GM18507 (cell line): ENCODE data around the gene RBMS1.
"Not testable (repeated sequence)": the region's sequence is repeated elsewhere in the genome, so short reads cannot be mapped to it uniquely, and the experiment has no call there.

Experiments used
- DNase-seq: peaks from one replicate; pipeline ENCODE4 v3.0.0; 2011; ENCODE audit warnings: low read depth; ENCODE audit not compliant: insufficient read length; ENCODE audit errors: extremely low spot score
- FAIRE-seq: peaks from 2 replicates; lab custom pipeline; 2011; peaks lifted over from hg19 to GRCh38; lab: Jason Lieb, UNC

Gene RBMS1

DNA sequence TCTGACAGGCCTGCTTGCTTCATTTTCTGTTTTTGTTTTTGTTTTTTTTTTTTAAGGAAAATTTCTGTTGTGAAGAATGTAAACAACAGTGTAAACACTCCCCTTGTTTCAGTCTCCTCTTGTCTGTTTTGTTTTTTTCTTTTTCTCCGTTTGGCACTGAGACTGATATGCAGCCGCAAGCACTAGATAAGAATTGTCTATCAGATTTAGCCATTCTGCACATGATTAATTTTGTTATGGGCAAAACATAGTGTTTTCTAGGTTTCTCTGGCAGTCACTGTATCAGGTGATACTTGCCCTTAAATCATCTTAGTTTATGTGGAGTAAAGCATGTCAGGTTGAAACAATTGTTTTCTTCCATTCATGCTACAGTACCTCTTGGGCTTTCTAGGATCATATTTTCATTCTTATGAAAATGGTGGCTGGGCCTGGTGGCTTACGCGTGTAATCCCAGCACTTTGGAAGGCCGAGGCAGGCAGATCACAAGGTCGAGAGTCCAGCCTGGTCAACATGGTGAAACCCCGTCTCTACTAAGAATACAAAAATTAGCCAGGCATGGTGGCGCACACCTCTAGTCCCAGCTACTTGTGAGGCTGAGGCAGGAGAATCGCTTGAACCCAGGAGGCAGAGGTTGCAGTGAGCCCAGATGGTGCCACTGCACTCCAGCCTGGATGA lies 12.9 kb upstream of the RBMS1 start:
- no peak for DNase-seq
- no peak for FAIRE-seq

GRCh38 chr2:160505256-160505655 lies 11.6 kb upstream of the RBMS1 start:
- DNase-seq (no peak), FAIRE-seq (no peak)

- DNase-seq = no peak
- FAIRE-seq = no peak
Measured at GRCh38 chr2:160502478-160502877, 8.9 kb upstream of the RBMS1 start.

- DNase-seq (no peak), FAIRE-seq (no peak)
Measured at GRCh38 chr2:160501370-160501769, 7.8 kb upstream of the RBMS1 start.

GRCh38 chr2:160499865-160500264 lies 6.3 kb upstream of the RBMS1 start:
- DNase-seq (no peak), FAIRE-seq (no peak)

- DNase-seq = no peak
- no peak for FAIRE-seq
Measured at GRCh38 chr2:160498137-160498536, 4.5 kb upstream of the RBMS1 start.

DNA sequence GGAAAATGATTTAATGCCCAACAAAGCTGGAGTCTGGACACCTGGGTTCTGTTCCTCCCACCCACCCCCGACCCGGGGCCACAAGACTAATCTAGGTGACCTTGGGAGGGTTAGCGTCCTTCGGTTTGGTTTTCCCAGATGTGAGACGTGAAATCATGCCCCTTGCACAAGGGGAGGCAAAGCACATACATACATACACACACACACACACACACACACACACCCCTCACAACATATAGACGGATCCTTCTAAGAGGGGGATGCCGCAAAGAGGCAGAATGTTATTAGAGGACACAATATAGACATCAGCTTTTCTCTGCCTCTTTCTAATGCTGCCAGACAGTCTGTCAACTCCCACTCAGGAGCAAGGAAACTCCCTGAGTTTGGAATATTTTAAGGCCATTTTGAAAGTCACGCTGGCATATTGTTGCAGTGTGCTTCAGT lies 616 bp upstream of the RBMS1 start:
- no peak for DNase-seq
- FAIRE-seq = no peak

- FAIRE-seq = no peak
Measured at GRCh38 chr2:160492401-160493226, 993 bp downstream of the RBMS1 start.

GRCh38 chr2:160491911-160492371 lies 1.7 kb downstream of the RBMS1 start:
- FAIRE-seq = no peak
- DNase-seq = no peak

More at GRCh38 chr2:160492401-160493226, 993 bp downstream of the RBMS1 start:
- no peak for DNase-seq

- FAIRE-seq = no peak
- DNase-seq = no peak
Measured at GRCh38 chr2:160490733-160491685, 2.6 kb downstream of the RBMS1 start.

DNA sequence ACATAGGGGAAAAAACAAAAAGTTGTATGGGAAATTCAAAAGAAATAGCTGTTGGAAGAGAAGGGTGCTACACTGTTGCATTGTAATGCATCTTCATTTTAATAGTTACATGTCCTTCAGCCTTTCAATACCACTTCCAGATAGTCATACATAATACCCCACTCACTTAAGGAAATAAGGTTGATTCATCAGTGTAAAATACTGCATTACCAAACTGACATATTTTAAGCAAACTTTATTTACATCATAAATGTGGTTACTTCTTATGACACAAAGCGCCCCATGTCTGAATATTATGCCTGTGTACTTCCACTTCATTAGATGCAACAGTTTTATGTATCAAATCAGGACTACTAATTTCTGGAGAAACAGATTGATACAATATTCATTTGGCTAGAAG lies 4.5 kb downstream of the RBMS1 start:
- FAIRE-seq = peak; percentile 9
- DNase-seq = no peak

- DNase-seq, FAIRE-seq: not testable (repeated sequence)
Measured at GRCh38 chr2:160488289-160488688, 5.3 kb downstream of the RBMS1 start.

DNA sequence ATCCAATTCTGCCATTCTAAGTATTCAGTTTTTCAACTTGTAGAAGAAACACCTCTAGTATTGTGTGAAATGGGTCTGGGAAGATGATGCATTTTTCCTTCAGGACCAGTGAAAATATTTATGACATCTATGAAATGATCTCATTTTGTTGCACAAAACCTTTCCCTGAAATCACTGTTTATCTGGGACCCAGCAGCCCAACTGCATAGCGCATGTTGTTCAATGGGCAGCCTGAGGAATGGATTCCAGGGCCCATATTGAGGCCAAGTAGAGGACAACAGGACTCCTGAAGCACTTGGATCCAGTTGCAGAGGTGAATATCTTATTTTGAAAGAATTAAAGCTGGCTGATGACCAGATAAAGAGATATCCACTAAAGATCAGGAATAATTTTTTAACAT lies 7.3 kb downstream of the RBMS1 start:
- DNase-seq (no peak), FAIRE-seq (no peak)

- DNase-seq = no peak
- FAIRE-seq = no peak
Measured at GRCh38 chr2:160484859-160485520, 8.6 kb downstream of the RBMS1 start.

- DNase-seq (no peak), FAIRE-seq (no peak)
Measured at GRCh38 chr2:160482673-160483072, 10.9 kb downstream of the RBMS1 start.

DNA sequence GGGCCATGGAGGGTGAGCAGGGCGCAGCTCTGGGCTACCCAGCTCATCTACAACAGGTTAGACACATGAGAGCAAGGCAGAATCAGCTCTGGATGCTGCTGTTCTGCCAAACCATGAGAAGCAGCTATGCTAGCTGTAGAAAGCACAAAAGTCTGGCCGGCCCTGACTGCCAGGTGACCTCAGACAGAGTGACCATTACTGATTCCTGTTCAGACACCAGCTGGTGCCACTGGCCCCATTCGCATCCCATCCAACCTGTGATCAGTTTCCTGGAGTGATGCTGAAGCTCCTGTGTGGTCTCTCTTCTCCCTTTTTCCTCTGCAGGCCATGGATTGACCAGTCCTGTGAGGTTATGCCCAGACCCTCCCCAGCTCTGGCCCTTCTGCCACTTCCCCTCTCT lies 14.3 kb downstream of the RBMS1 start:
- no peak for FAIRE-seq

DNA sequence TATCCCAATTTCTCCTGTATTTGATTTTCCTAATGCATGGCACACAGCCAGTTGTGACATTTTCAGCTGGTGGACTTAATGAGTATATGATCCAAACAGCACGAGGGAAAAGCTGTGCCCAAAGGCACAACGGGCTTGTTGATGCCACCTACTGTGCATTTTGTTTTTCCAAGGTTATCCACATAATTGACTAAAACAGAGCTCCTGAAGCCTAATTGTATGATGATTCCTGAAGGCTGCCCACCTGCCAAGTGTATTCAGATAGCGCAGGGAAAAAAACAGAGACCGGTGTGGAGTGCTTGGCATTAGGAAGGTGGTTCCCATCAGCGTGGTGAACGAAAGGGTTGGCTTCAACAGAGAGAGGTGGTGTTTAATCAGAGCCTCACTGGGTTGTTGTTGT lies 14.9 kb downstream of the RBMS1 start:
- FAIRE-seq = no peak
- no peak for DNase-seq

More for the DNA sequence above, 14.3 kb downstream of the RBMS1 start:
- DNase-seq = no peak

GRCh38 chr2:160477032-160477431 lies 16.6 kb downstream of the RBMS1 start:
- no peak for FAIRE-seq

More at GRCh38 chr2:160477032-160477431, 16.6 kb downstream of the RBMS1 start:
- no peak for DNase-seq
